ENCODE data around the gene KCNJ11. TPM values are rescaled to one million over a fixed set of nuclear protein-coding genes. Genes with fewer than 3 reads are reported as not detected.

KCNJ11 gene
- total and polyA plus RNA-seq, 2 of the 8 experiments (the other 6 are each of a cell fraction or from before 2014, with no cell fraction given), result 3.8 to 6.3 TPM

- no peaks in the 10 kb centered on the region for H3K4me1 ChIP-seq (replicated peaks in 1 of 4; ENCODE audit: control insufficient read depth in 3 of 4, insufficient read depth in 4 of 4, low read length in 3 of 4)
- DNase-seq (ENCODE audit: low read depth in 1 of 2, low spot score in 2 of 2) (no peak), FAIRE-seq (no peak)
- no peak overlapping the region for H3K18ac ChIP-seq (ENCODE audit: extremely low read depth, low read length)
- H2AFZ ChIP-seq (ENCODE audit: low read length), result no peak overlapping the region
- no peak overlapping the region for H3K27ac ChIP-seq (ENCODE audit: low read depth, low read length)
- ChIA-PET CTCF (ENCODE audit: partially characterized antibody) (interaction anchor here (0.7 kb wide), 1 partner anchor 43 kb away, joined by 3 read pairs; no protein-coding TSS in a partner anchor), POLR2A (ENCODE audit: partially characterized antibody) (no interaction called here)
- WGBS, 2 experiments (ENCODE audit: extremely low coverage in 1 of 2, insufficient coverage in 1 of 2, insufficient read length in 1 of 2, insufficient replicate concordance in 2 of 2, low coverage in 1 of 2, low lambda C conversion rate in 2 of 2, missing lambda C conversion rate in 1 of 2), result 69% methylated on average over 1 of the region's 1 CpG; no CpG with 5 or more reads in 1 of the 2 experiments
- H3K14ac ChIP-seq (ENCODE audit: insufficient read length), result no peak overlapping the region
- no peak overlapping the region for H4K91ac ChIP-seq (replicated peaks; ENCODE audit: insufficient read length, low read length)
- H2BK12ac ChIP-seq (ENCODE audit: low read depth, low read length), result no peak overlapping the region
- no peak overlapping the region for H2AK5ac ChIP-seq (ENCODE audit: low read depth, low read length)
- no peak overlapping the region for H3K9ac ChIP-seq (replicated peaks in 1 of 4; ENCODE audit: extremely low read depth in 1 of 4, low read depth in 3 of 4, low read length in 3 of 4)
- no peak overlapping the region for H2BK20ac ChIP-seq (ENCODE audit: low read length)
- no peaks in the 10 kb centered on the region for H3K79me2 ChIP-seq (ENCODE audit: control insufficient read depth in 1 of 2, insufficient read depth in 2 of 2, low read length in 2 of 2)
- no peak overlapping the region for H2BK120ac ChIP-seq (replicated peaks; ENCODE audit: low read depth, low read length)
- H2BK15ac ChIP-seq (ENCODE audit: low read length), result no peak overlapping the region
- no peaks in the 10 kb centered on the region for H3K79me1 ChIP-seq (ENCODE audit: low read depth, low read length)
- no peaks in the 10 kb centered on the region for H3K36me3 ChIP-seq (ENCODE audit: control insufficient read depth in 2 of 4, insufficient read depth in 4 of 4, low read length in 3 of 4)
- H3K4ac ChIP-seq (replicated peaks; ENCODE audit: insufficient read length, low read depth, low read length), result no peak overlapping the region
- H3K4me3 ChIP-seq (ENCODE audit: extremely low read depth in 1 of 4, insufficient read depth in 2 of 4, low read depth in 3 of 4, low read length in 4 of 4), result no peak overlapping the region
- no peaks in the 10 kb centered on the region for H3K27me3 ChIP-seq (replicated peaks in 1 of 4; ENCODE audit: control insufficient read depth in 3 of 4, extremely low read depth in 1 of 4, insufficient read depth in 3 of 4, low read length in 3 of 4)
- no peak overlapping the region for H4K8ac ChIP-seq (ENCODE audit: extremely low read depth, insufficient read depth, low read length)
- no peak overlapping the region for H3K23ac ChIP-seq (ENCODE audit: insufficient read length)
- no peaks in the 10 kb centered on the region for H3K9me3 ChIP-seq (ENCODE audit: insufficient read depth in 2 of 2, low read depth in 1 of 2, low read length in 1 of 2)
- no peak overlapping the region for H3K4me2 ChIP-seq (ENCODE audit: insufficient read depth in 1 of 2, low read depth in 2 of 2, low read length in 2 of 2)
- no peak overlapping the region for H4K5ac ChIP-seq (ENCODE audit: insufficient read length, low read depth, low read length)
- no peak overlapping the region for H3K56ac ChIP-seq (replicated peaks; ENCODE audit: insufficient read length, low read depth, low read length)
- no peak overlapping the region for H2BK5ac ChIP-seq (ENCODE audit: low read depth, low read length)
- H3K23me2 ChIP-seq (ENCODE audit: low read depth, low read length), result no peaks in the 10 kb centered on the region
- no peaks in the 10 kb centered on the region for H4K20me1 ChIP-seq (replicated peaks in 1 of 2; ENCODE audit: control insufficient read depth in 1 of 2, insufficient read depth in 2 of 2, low read length in 2 of 2)
- no peak for TF ChIP-seq ATF3 (IDR thresholded peaks at IDR 0.05; ENCODE audit: insufficient read depth, low read depth, low read length)
- TF ChIP-seq YY1 (IDR thresholded peaks at IDR 0.05; ENCODE audit: low read depth, low read length), result no peak
- TF ChIP-seq PHF8 (conservative IDR thresholded peaks at IDR 0.05; ENCODE audit: low read depth, low read length), result no peak
- TF ChIP-seq RXRA (IDR thresholded peaks at IDR 0.05; ENCODE audit: insufficient read depth, low read depth, low read length), result no peak
- TF ChIP-seq BCL11A (IDR thresholded peaks at IDR 0.05; ENCODE audit: low read depth in 2 of 2, low read length in 2 of 2), result no peak
- TF ChIP-seq MAFK (IDR thresholded peaks at IDR 0.05; ENCODE audit: low read depth, low read length), result no peak
- no peak for TF ChIP-seq RAD21 (IDR thresholded peaks at IDR 0.05 in 1 of 2, conservative IDR thresholded peaks at IDR 0.05 in 1 of 2; ENCODE audit: low read depth in 2 of 2, low read length in 2 of 2)
- TF ChIP-seq SRF (IDR thresholded peaks at IDR 0.05; ENCODE audit: low read depth, low read length), result no peak
- TF ChIP-seq ASH2L (IDR thresholded peaks at IDR 0.05; ENCODE audit: low read length), result no peak
- TF ChIP-seq GABPA (IDR thresholded peaks at IDR 0.05; ENCODE audit: borderline replicate concordance, insufficient read depth, low read length), result no peak
- no peak for TF ChIP-seq SIX5 (IDR thresholded peaks at IDR 0.05; ENCODE audit: low read depth, low read length)
- no peak for TF ChIP-seq TAF7 (optimal IDR thresholded peaks at IDR 0.05; ENCODE audit: borderline replicate concordance, low read depth, low read length)
- no peak for TF ChIP-seq RBBP5 (IDR thresholded peaks at IDR 0.05; ENCODE audit: borderline replicate concordance, low read depth, low read length)
- no peak for TF ChIP-seq MAX (IDR thresholded peaks at IDR 0.05)
Measured at GRCh38 chr11:17343907-17344306, 44.6 kb downstream of the KCNJ11 start.
